Measurements from ENCODE around the gene ALK. TPM values are rescaled to one million over a fixed set of nuclear protein-coding genes. Genes with fewer than 3 reads are reported as not detected.

ALK gene
- total RNA-seq, 2 donors from 2014 or later, result under 0.01 to 0.26 TPM

GRCh38 chr2:29420999-29421782, 500.2 kb downstream of the ALK start:
- TF ChIP-seq POLR2A (IDR thresholded peaks at IDR 0.05), result no peak
- TF ChIP-seq, protein P1, sequence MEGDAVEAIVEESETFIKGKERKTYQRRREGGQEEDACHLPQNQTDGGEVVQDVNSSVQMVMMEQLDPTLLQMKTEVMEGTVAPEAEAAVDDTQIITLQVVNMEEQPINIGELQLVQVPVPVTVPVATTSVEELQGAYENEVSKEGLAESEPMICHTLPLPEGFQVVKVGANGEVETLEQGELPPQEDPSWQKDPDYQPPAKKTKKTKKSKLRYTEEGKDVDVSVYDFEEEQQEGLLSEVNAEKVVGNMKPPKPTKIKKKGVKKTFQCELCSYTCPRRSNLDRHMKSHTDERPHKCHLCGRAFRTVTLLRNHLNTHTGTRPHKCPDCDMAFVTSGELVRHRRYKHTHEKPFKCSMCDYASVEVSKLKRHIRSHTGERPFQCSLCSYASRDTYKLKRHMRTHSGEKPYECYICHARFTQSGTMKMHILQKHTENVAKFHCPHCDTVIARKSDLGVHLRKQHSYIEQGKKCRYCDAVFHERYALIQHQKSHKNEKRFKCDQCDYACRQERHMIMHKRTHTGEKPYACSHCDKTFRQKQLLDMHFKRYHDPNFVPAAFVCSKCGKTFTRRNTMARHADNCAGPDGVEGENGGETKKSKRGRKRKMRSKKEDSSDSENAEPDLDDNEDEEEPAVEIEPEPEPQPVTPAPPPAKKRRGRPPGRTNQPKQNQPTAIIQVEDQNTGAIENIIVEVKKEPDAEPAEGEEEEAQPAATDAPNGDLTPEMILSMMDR (IDR thresholded peaks at IDR 0.05), result no peak
- DNase-seq, result no peak
- ATAC-seq, result no peak
- intact Hi-C loops (cut with DNase I), result no loop called here
- Histone ChIP-seq H3K4me1 (no peaks in the 10 kb centered on the region), H3K4me3 (no peak overlapping the region), H3K36me3 (replicated peaks in 1 of 2; ENCODE audit: insufficient read depth in 1 of 2, low read depth in 2 of 2) (no peaks in the 10 kb centered on the region), H3K27ac (no peak overlapping the region), H3K9me3 (no peaks in the 10 kb centered on the region), H3K27me3 (no peaks in the 10 kb centered on the region)
- WGBS, 2 donors, result 78 to 81% methylated on average over 12 of the region's 12 CpGs

DNA sequence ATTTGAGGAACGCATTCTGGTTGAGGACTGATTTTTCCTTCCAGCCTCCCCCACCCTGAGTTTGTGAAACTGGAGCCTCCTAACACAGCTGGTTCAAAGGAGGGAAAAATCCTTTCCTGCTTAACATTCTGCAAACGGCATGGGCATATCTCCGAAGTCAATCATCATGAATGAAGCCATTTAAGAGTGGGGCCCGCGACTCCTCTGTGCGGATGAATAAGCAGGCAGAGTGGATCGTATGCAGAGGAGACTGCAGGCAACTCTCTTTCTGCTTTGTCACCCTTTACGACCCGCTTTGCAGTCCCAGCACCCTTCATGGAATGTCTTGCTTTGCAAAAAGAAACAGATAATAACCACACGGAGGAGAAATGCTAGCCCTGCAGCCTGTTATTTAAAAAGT, 500.9 kb downstream of the ALK start:
- TF ChIP-seq, protein P1 (IDR thresholded peaks at IDR 0.05), result no peak
- no peak for TF ChIP-seq POLR2A (IDR thresholded peaks at IDR 0.05)
- no peaks in the 10 kb centered on the region for H3K9me3 ChIP-seq
- H3K27ac ChIP-seq, result no peak overlapping the region
- no peak for ATAC-seq
- intact Hi-C loops (cut with DNase I), result no loop called here
- H3K36me3 ChIP-seq (replicated peaks in 1 of 2; ENCODE audit: insufficient read depth in 1 of 2, low read depth in 2 of 2), result no peaks in the 10 kb centered on the region
- no peak overlapping the region for H3K4me3 ChIP-seq
- 77 to 83% methylated on average over 10 of the region's 10 CpGs for WGBS, 2 donors
- H3K27me3 ChIP-seq, result no peaks in the 10 kb centered on the region
- DNase-seq, result no peak
- H3K4me1 ChIP-seq, result no peaks in the 10 kb centered on the region

- intact Hi-C loops (cut with DNase I), result no loop called here
- no peaks in the 10 kb centered on the region for H3K4me1 ChIP-seq
- no peaks in the 10 kb centered on the region for H3K36me3 ChIP-seq (replicated peaks in 1 of 2; ENCODE audit: insufficient read depth in 1 of 2, low read depth in 2 of 2)
- H3K27me3 ChIP-seq, result no peaks in the 10 kb centered on the region
- DNase-seq (no peak), ATAC-seq (no peak)
- no peaks in the 10 kb centered on the region for H3K9me3 ChIP-seq
- H3K27ac ChIP-seq, result no peak overlapping the region
- 79 to 91% methylated on average over 6 of the region's 6 CpGs for WGBS, 2 donors
- TF ChIP-seq, protein P1 (IDR thresholded peaks at IDR 0.05), result no peak
- TF ChIP-seq POLR2A (IDR thresholded peaks at IDR 0.05), result no peak
- no peak overlapping the region for H3K4me3 ChIP-seq
Observed at GRCh38 chr2:29417630-29418029, 503.8 kb downstream of the ALK start.

DNA sequence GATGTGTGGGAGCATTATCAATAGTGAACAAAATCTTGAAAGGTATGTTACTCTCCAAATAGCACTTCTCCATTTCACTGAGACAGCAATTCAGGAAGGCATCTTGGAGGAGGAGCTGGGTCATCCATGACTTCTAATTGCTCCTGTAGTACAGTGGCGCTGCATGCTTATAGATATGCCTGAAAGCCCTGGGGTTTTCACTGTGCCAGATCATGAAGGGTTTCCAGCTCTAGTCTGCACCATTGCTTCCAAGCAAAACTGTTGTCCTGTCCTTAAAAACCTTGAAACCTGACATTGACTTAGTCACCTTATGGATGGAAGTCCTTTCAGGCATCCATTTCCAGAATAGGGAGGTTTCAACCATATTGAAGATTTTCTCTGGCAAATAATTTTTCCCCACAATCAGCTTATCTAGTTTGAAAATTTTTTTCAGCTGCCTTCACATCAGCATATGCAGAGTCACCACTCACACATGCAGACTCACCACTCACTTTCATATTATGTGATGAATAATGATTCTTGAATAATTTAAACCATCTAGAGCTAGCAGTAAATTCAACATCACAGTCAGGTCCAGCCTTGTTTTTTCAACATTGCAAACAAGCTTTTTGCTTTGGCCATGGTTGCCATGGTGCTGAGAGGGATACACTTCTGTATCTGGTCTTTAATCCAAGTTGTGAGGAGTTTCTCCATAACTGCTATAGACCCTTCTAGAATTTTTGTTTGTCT, 509.0 kb downstream of the ALK start:
- Histone ChIP-seq H3K27ac (no peak overlapping the region), H3K36me3 (replicated peaks in 1 of 2; ENCODE audit: insufficient read depth in 1 of 2, low read depth in 2 of 2) (no peaks in the 10 kb centered on the region), H3K4me1 (no peaks in the 10 kb centered on the region), H3K9me3 (no peaks in the 10 kb centered on the region), H3K27me3 (no peaks in the 10 kb centered on the region), H3K4me3 (no peak overlapping the region)
- WGBS, 2 donors, result 97 to 100% methylated on average over 1 of the region's 1 CpG
- ATAC-seq (no peak), DNase-seq (no peak)
- intact Hi-C loops (cut with DNase I), result no loop called here
- TF ChIP-seq, protein P1 (IDR thresholded peaks at IDR 0.05), result no peak
- TF ChIP-seq POLR2A (IDR thresholded peaks at IDR 0.05), result no peak
